Activated CD4-positive, CD25-positive, alpha-beta regulatory T cell treated with anti-CD3 and anti-CD28 coated beads, Interleukin-2, amount 50 U/mL, for 24 hours (primary cell): Measurements from ENCODE around the gene LTC4S.
"Not testable (repeated sequence)": the region's sequence is repeated elsewhere in the genome, so short reads cannot be mapped to it uniquely, and the experiment has no call there.

ENCODE experiments used
- ATAC-seq, 2 donors: fragments of 150-1000 bp; cut with Tn5 transposase; one replicate each; pipeline ENCODE4 v1.10.0; 2021; ENCODE audit warnings: mild to moderate bottlenecking in 1 of 2, moderate library complexity in 1 of 2

The LTC4S gene

DNA sequence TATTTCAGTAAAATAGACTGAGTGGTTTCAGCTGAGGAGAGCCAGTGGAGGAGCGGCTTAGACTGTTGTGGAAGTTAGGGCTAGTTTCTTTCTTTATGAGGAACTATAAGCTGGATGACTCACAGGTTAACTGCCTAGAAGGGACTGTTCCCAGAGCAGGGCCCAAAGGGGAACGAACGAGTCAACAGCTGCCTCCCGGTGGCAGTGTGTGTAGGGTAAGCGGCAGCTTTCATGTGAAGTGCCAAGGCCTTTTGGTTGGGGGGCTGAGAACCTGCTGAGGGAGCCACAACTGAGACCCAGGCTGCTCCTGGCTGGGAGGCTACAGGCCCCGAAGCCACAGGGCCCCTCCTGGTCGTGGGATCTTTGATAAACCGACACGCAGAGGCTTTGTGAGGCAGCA lies 33.9 kb downstream of the LTC4S start:
- peak; percentile 91 to 95 for ATAC-seq

- no peak for ATAC-seq
These were observed 35.1 kb downstream of the LTC4S start for GRCh38 chr5:179828756-179829421.

- no peak for ATAC-seq
These were observed 36.1 kb downstream of the LTC4S start for GRCh38 chr5:179829732-179830435.

GRCh38 chr5:179830818-179831468 lies 37.2 kb downstream of the LTC4S start:
- no peak for ATAC-seq

- no peak for ATAC-seq
These were observed 38.4 kb downstream of the LTC4S start for GRCh38 chr5:179832039-179832745.

GRCh38 chr5:179833056-179833708 lies 39.4 kb downstream of the LTC4S start:
- no peak for ATAC-seq

DNA sequence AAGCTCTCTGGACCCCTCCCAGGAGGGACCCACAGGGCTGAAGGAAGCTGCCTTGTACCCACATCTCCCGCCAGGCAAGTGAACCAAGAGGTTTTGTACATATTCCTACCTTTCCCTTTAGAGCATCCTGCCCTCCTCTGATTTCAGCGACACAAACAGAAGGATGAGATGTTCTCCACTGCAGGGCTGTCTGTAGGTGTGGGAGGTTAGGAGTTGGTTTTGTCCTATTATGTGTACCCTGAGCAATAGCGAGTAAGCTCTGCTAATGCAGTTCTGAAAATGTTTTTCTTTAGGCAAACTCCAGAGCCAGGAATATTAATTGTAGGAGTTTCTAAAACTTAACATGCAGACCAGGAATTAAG lies 39.9 kb downstream of the LTC4S start:
- no peak for ATAC-seq

DNA sequence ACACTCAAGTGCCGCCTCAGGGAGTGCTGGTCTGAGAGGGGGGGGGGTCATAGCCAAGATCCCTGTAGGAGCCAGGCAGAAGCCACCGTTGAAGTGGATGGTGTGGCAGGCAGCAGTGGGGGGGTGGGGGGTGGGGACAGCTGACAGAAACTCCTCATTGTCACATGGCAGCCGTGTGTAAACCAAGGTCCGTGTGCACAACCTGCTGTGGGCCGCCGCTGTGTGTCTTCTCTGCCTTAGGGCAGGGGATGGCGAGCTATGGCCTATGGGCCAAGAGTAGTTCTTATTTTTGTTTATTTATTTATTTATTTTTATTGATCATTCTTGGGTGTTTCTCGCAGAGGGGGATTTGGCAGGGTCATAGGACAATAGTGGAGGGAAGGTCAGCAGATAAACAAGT lies 40.3 kb downstream of the LTC4S start:
- no peak for ATAC-seq

GRCh38 chr5:179834871-179835270 lies 41.1 kb downstream of the LTC4S start:
- not testable (repeated sequence) for ATAC-seq

GRCh38 chr5:179836225-179837019 lies 42.6 kb downstream of the LTC4S start:
- ATAC-seq: peak; percentile 97 to 99

GRCh38 chr5:179837076-179838011 lies 43.6 kb downstream of the LTC4S start:
- no peak for ATAC-seq

- ATAC-seq: no peak
These were observed 45.8 kb downstream of the LTC4S start for GRCh38 chr5:179839328-179840256.

GRCh38 chr5:179840321-179840720 lies 46.5 kb downstream of the LTC4S start:
- no peak for ATAC-seq

GRCh38 chr5:179840766-179841165 lies 47.0 kb downstream of the LTC4S start:
- no peak for ATAC-seq

DNA sequence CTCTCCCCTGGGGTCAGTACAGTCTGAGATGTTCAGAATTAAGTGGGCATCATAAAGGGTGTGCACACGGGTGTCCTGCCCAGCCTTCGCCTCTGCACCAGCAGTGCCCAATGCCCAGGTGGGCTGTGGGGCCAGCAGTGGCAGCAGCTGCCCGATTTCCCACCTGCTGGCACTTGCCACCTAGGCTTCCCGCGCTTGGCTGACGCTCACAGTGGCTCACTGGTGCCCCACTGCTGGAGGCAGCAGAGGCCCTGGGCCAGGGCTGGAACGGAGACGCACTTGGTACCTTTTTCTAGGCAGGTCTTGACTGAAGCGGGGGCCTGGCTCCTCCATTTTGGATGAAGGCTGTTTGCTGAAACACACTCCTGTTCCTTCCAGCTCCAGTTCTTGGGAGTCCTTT lies 47.8 kb downstream of the LTC4S start:
- ATAC-seq: no peak
